Coronary artery (tissue), 2 donors: ENCODE measurements around the gene TSPO.
"Not testable (repeated sequence)": the region's sequence is repeated elsewhere in the genome, so short reads cannot be mapped to it uniquely, and the experiment has no call there.

ENCODE experiments used
- DNase-seq: peaks from one replicate; pipeline ENCODE4 v3.0.0-alpha.2; 2017; ENCODE audit warnings: low spot score
- H3K27ac ChIP-seq, 2 donors: fragments of 200-600 bp; sonication (generic); one replicate each; pipeline ENCODE4 v1.5.1; 2016 to 2019
- H3K4me3 ChIP-seq: fragments of 200-600 bp; sonication (generic); 2 replicates; pipeline ENCODE4 v1.5.1; 2016; ENCODE audit warnings: mild to moderate bottlenecking, moderate library complexity
- CTCF ChIP-seq: fragments of 200-600 bp; sonication (generic); IDR thresholded peaks from one replicate; pipeline ENCODE4 v1.5.1; 2019; ENCODE audit warnings: antibody characterized with exemption

Gene TSPO

GRCh38 chr22:43133401-43133800, 18.0 kb upstream of the TSPO start:
- Histone ChIP-seq H3K27ac (no peak overlapping the region), H3K4me3 (no peak overlapping the region)
- no peak for DNase-seq
- no peak for TF ChIP-seq CTCF

- H3K4me3 ChIP-seq, result no peak overlapping the region
- no peak overlapping the region for H3K27ac ChIP-seq
- no peak for TF ChIP-seq CTCF
- no peak for DNase-seq
Observed at GRCh38 chr22:43134553-43134952, 16.8 kb upstream of the TSPO start.

GRCh38 chr22:43135565-43135964, 15.8 kb upstream of the TSPO start:
- no peak overlapping the region for H3K4me3 ChIP-seq
- H3K27ac ChIP-seq, result no peak overlapping the region
- DNase-seq, result no peak
- no peak for TF ChIP-seq CTCF

- no peak for DNase-seq
- Histone ChIP-seq H3K27ac (no peak overlapping the region), H3K4me3 (no peak overlapping the region)
- peak; percentile 29 for TF ChIP-seq CTCF
Observed at GRCh38 chr22:43136255-43136654, 15.1 kb upstream of the TSPO start.

- H3K27ac ChIP-seq, result no peak overlapping the region
- no peak overlapping the region for H3K4me3 ChIP-seq
- no peak for DNase-seq
- TF ChIP-seq CTCF, result no peak
Observed at GRCh38 chr22:43136801-43137200, 14.6 kb upstream of the TSPO start.

GRCh38 chr22:43142880-43143562, 8.3 kb upstream of the TSPO start, which contains the start of gene MCAT:
TSS of gene MCAT (minus strand) at chr22:43143398. CDS start at chr22:43143348, 50 bp downstream.
- Histone ChIP-seq H3K4me3 (peak within 1 kb of the TSS; percentile 95), H3K27ac (peak within 1 kb of the TSS; percentile 2 to 84)
- peak; percentile 87 for DNase-seq
- no peak for TF ChIP-seq CTCF

GRCh38 chr22:43144949-43145348, 6.4 kb upstream of the TSPO start:
- no peak for TF ChIP-seq CTCF
- Histone ChIP-seq H3K4me3 (no peak overlapping the region), H3K27ac (no peak overlapping the region)
- no peak for DNase-seq

- DNase-seq, H3K4me3 ChIP-seq, H3K27ac ChIP-seq: not testable (repeated sequence)
Observed at GRCh38 chr22:43145371-43145770, 6.0 kb upstream of the TSPO start.

GRCh38 chr22:43146332-43146731, 5.0 kb upstream of the TSPO start:
- H3K4me3 ChIP-seq, DNase-seq: not testable (repeated sequence)
- peak overlapping the region in 1 of 2 donors; percentile 56 for H3K27ac ChIP-seq
